Fibroblast of lung (primary cell): Measurements from ENCODE around the gene C2CD4C.

Source experiments
- CTCF ChIP-seq, 2 donors: IDR thresholded peaks in 1 of 2; conservative IDR thresholded peaks in 1 of 2; 1 replicate in 1 of 2; 2 replicates in 1 of 2; pipeline ENCODE4 v1.5.1; 2011 to 2012; ENCODE audit warnings: low read length in 2 of 2, control low read depth in 1 of 2, inconsistent platforms in 1 of 2, low read depth in 1 of 2, mild to moderate bottlenecking in 1 of 2
- EZH2 ChIP-seq: IDR thresholded peaks from 2 replicates; pipeline ENCODE4 v1.5.1; 2012; ENCODE audit warnings: low read length, control low read depth, mild to moderate bottlenecking; ENCODE audit errors: missing control alignments

DNA sequence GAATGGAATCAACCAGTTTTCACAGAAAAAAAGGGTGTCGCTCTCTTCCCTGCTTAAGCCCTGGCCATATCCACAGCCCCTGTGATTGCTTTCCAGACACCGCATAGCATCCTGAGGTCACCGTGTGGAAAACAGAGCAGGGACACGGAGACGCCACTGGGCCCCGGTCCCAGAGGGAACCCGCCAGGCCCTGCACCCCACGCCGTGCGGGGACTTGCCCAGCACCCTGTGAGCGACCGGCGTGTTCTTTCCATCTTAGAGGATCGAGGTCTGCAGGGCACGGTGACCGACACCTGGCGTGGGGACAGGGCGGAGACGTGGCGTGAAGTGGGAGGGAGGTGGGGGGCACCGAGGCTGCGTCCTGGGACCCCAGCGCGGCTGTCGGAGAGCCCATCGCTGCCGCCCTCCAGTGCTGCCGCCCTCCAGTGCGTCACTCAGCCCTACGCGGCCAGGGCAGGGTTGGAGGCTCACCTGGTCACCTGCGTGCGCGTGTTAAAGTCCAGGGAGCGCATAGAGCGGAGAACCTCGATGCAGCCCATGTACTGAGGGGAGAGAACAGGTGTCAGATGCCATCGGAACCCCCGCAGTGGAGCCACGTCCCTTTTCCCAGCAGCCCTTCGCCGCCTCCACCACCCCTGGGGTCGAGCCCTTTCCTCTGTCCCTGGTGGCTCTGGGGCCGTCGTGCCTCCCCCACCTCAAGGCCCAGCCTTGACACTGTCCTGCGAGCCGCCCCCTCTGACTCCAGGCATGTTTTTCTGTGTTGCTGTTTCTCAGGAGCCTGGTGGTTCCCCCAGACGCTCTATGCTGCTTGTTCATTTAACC, 31.7 kb upstream of the C2CD4C start:
- no peak for TF ChIP-seq CTCF (conservative IDR thresholded peaks at IDR 0.05 in 1 of 2, IDR thresholded peaks at IDR 0.05 in 1 of 2; ENCODE audit: low read depth in 1 of 2, low read length in 2 of 2)
- TF ChIP-seq EZH2, result no peak
